Lower leg skin (tissue), 3 donors: ENCODE data around the gene BNIP5.

Experiments used
- CTCF ChIP-seq, 3 donors: fragments of 450-650 bp; IDR thresholded peaks; one replicate each; pipeline ENCODE4 v1.5.1; 2016; ENCODE audit warnings: antibody characterized with exemption in 3 of 3, mild to moderate bottlenecking in 3 of 3, moderate library complexity in 2 of 3
- POLR2A ChIP-seq, 2 donors: fragments of 450-650 bp; IDR thresholded peaks; one replicate each; pipeline ENCODE4 v1.6.1; 2016 to 2017; ENCODE audit warnings: antibody characterized with exemption in 2 of 2, mild to moderate bottlenecking in 1 of 2, moderate library complexity in 1 of 2

GRCh38 chr6:36314221-36315014 lies 22.3 kb downstream of the BNIP5 start:
- no peak for TF ChIP-seq CTCF (IDR thresholded peaks at IDR 0.05)
- TF ChIP-seq POLR2A (IDR thresholded peaks at IDR 0.05): no peak
